HG03521 (cell line): ENCODE data around the gene ANKRD1.

Experiments
- ATAC-seq: cut with Tn5 transposase; IDR thresholded peaks from one replicate; pipeline ENCODE4 v1.9.1; 2021; ENCODE audit warnings: mild to moderate bottlenecking, moderate library complexity; ENCODE audit not compliant: unreplicated experiment

The ANKRD1 gene

GRCh38 chr10:90865401-90865800, 55.5 kb downstream of the ANKRD1 start:
- ATAC-seq: no peak

- ATAC-seq: no peak
These were observed 57.9 kb downstream of the ANKRD1 start for GRCh38 chr10:90862908-90863514.
